GM12878 (cell line): ENCODE data around the gene EBPL. TPM values are rescaled to one million over a fixed set of nuclear protein-coding genes. Genes with fewer than 3 reads are reported as not detected.

Source experiments
- ATAC-seq: fragments of 200-7000 bp; cut with Tn5 transposase; 3 replicates; pipeline ENCODE4 v1.9.1; 2020; ENCODE audit warnings: mild to moderate bottlenecking, moderate library complexity
- BruUV-seq: library from RNA; stranded (reverse); fragments of 400-500 nt; replicated peaks from 2 replicates; lab custom pipeline; 2021; lab: Mats Ljungman, UMichigan
- CTCF ChIA-PET: fragments of 300-600 bp; sonication (Branson Sonifier 250); formaldehyde crosslinking; extraction: SDS; loops from one replicate; lab custom pipeline; 2021; ENCODE audit warnings: inconsistent platforms; lab: Yijun Ruan, JAX
- POLR2A ChIA-PET: fragments of 350-600 bp; formaldehyde crosslinking; extraction: SDS; loops from one replicate; lab custom pipeline; 2021; ENCODE audit warnings: inconsistent platforms; lab: Charles Lee
- RAD21 ChIA-PET: fragments of 300-600 bp; sonication (Branson Sonifier 250); formaldehyde crosslinking; loops from one replicate; lab custom pipeline; 2023; ENCODE audit warnings: antibody characterized with exemption; ENCODE audit not compliant: unreplicated experiment; lab: Charles Lee
- SMC1A ChIA-PET: fragments of 300-600 bp; sonication (Branson Sonifier 250); formaldehyde crosslinking; loops from one replicate; lab custom pipeline; 2023; ENCODE audit not compliant: unreplicated experiment, uncharacterized antibody; lab: Charles Lee
- DNase-seq: peaks from one replicate; pipeline ENCODE4 v3.0.0-alpha.2; 2011; ENCODE audit warnings: low read depth, low spot score
- FAIRE-seq: peaks from 3 replicates; lab custom pipeline; 2011; peaks lifted over from hg19 to GRCh38; lab: Jason Lieb, UNC
- H2AFZ ChIP-seq: 2 replicates; pipeline ENCODE4 v1.6.0; 2011; ENCODE audit warnings: low read depth, low read length, control low read depth; ENCODE audit not compliant: control insufficient read depth
- H3K27ac ChIP-seq: 2 replicates; pipeline ENCODE4 v1.5.1; 2011; ENCODE audit warnings: control low read depth; ENCODE audit not compliant: control insufficient read depth, insufficient read depth
- H3K27me3 ChIP-seq, 2 experiments: replicated peaks in 1 of 2; 2 replicates each; pipeline versions ENCODE4 v1.6.0 to v1.6.1; 2011; ENCODE audit warnings: low read length in 1 of 2; ENCODE audit not compliant: control insufficient read depth in 2 of 2, insufficient read depth in 2 of 2
- H3K36me3 ChIP-seq, 2 experiments: 2 replicates each; pipeline ENCODE4 v1.5.1; 2011; ENCODE audit warnings: low read length in 1 of 2; ENCODE audit not compliant: control insufficient read depth in 2 of 2, insufficient read depth in 2 of 2
- H3K4me1 ChIP-seq: 2 replicates; pipeline ENCODE4 v1.6.1; 2011; ENCODE audit warnings: mild to moderate bottlenecking, low read length, moderate library complexity, mixed read lengths; ENCODE audit not compliant: control insufficient read depth, insufficient read depth
- H3K4me2 ChIP-seq: 2 replicates; pipeline ENCODE4 v1.6.0; 2011; ENCODE audit warnings: control low read depth; ENCODE audit not compliant: control insufficient read depth, insufficient read depth
- H3K4me3 ChIP-seq: fragments of 200-600 bp; sonication (generic); 2 replicates; pipeline ENCODE4 v1.5.1; 2016
- H3K79me2 ChIP-seq: 2 replicates; pipeline ENCODE4 v1.6.0; 2011; ENCODE audit warnings: low read length; ENCODE audit not compliant: control insufficient read depth, insufficient read depth
- H3K9ac ChIP-seq: 2 replicates; pipeline ENCODE4 v1.8.0; 2011; ENCODE audit warnings: low read length, control low read depth, mixed read lengths; ENCODE audit not compliant: control insufficient read depth, insufficient read depth
- H3K9me3 ChIP-seq: replicated peaks from 3 replicates; pipeline ENCODE4 v1.5.1; 2011; ENCODE audit warnings: mild to moderate bottlenecking, low read length; ENCODE audit not compliant: control insufficient read depth, insufficient read depth
- H4K20me1 ChIP-seq: 2 replicates; pipeline ENCODE4 v1.6.0; 2011; ENCODE audit not compliant: control insufficient read depth, insufficient read depth
- CHD4 ChIP-seq: fragments of 200-600 bp; sonication (generic); IDR thresholded peaks from 2 replicates; pipeline ENCODE4 v1.6.1; 2016; ENCODE audit warnings: mild to moderate bottlenecking
- KDM1A ChIP-seq: fragments of 200-600 bp; sonication (generic); IDR thresholded peaks from 2 replicates; pipeline ENCODE4 v1.6.1; 2016; ENCODE audit warnings: borderline replicate concordance
- KLF5 ChIP-seq: fragments of 450-650 bp; IDR thresholded peaks from 2 replicates; pipeline ENCODE4 v1.6.1; 2014; ENCODE audit warnings: mild to moderate bottlenecking; ENCODE audit not compliant: partially characterized antibody
- NRF1 ChIP-seq: conservative IDR thresholded peaks from 2 replicates; pipeline ENCODE4 v1.6.1; 2011; ENCODE audit warnings: mild to moderate bottlenecking, low read depth, low read length, improper control_type of control experiment
- TARDBP ChIP-seq: IDR thresholded peaks from 2 replicates; pipeline ENCODE4 v1.6.1; 2016; ENCODE audit warnings: borderline replicate concordance
- WRNIP1 ChIP-seq: IDR thresholded peaks from 2 replicates; pipeline ENCODE4 v1.6.1; 2011; ENCODE audit warnings: low read depth, low read length, improper control_type of control experiment, borderline replicate concordance
- ZNF217 ChIP-seq: fragments of 450-650 bp; IDR thresholded peaks from 2 replicates; pipeline ENCODE4 v1.6.1; 2017; ENCODE audit warnings: antibody characterized with exemption, mild to moderate bottlenecking
- WGBS: methylation state at CpG from one replicate; pipeline ENCODE4 v1.1.6; 2016; ENCODE audit warnings: low lambda C conversion rate; ENCODE audit not compliant: insufficient replicate concordance, insufficient coverage; ENCODE audit errors: missing lambda C conversion rate; 5-methylcytosine and 5-hydroxymethylcytosine counted together
- in situ Hi-C: fragments of 300-500 bp; cut with MboI; formaldehyde crosslinking; loops from 9 replicates; pipeline ENCODE4 v1.14.3; 2018; ENCODE audit warnings: mixed read lengths
- intact Hi-C: fragments of 100-400 bp; cut with micrococcal nuclease; formaldehyde crosslinking; loops from one replicate; pipeline ENCODE4 v1.14.2; 2022; ENCODE audit not compliant: unreplicated experiment
- polyA plus RNA-seq, 11 experiments: library from polyadenylated mRNA; depleted of rRNA in 4 of 11; unstranded in 6 of 11; stranded (reverse) in 5 of 11; fragments of >200 nt; fragmentation: Nextera tagmentation in 4 of 11; fragmentation: Illumina TruSeq in 1 of 11; extraction: Ambion mirVana in 4 of 11; extraction: Trizol in 1 of 11; gene quantifications; 1 replicate in 1 of 11; 2 replicates in 10 of 11; pipeline versions ENCODE4 v1.2.1 to v1.2.3, GENCODE V29; 2011 to 2016; ENCODE audit warnings: inconsistent platforms in 2 of 11, missing spikeins in 2 of 11, low read depth in 1 of 11
- total RNA-seq, 4 experiments: library from RNA; depleted of rRNA in 3 of 4; stranded (reverse); fragments of >200 nt in 3 of 4; fragmentation: Illumina TruSeq in 1 of 4; extraction: Trizol in 1 of 4; gene quantifications; 2 replicates each; pipeline versions ENCODE4 v1.2.1 to v1.2.3, GENCODE V29; 2013 to 2021
- TF ChIP-seq, protein P1 (sequence below), 3 experiments: IDR thresholded peaks in 2 of 3; conservative IDR thresholded peaks in 1 of 3; 2 replicates each; pipeline ENCODE4 v1.5.1; 2011; ENCODE audit warnings: low read depth in 3 of 3, low read length in 3 of 3, mild to moderate bottlenecking in 3 of 3, control low read depth in 2 of 3, moderate library complexity in 2 of 3, inconsistent platforms in 1 of 3, mixed read lengths in 1 of 3; ENCODE audit not compliant: control insufficient read depth in 2 of 3, insufficient read depth in 1 of 3; ENCODE audit errors: extremely low read depth in 1 of 3
- TF ChIP-seq, protein P2 (sequence below): fragments of 450-650 bp; IDR thresholded peaks from 2 replicates; pipeline ENCODE4 v1.6.1; 2018; ENCODE audit warnings: borderline replicate concordance, mild to moderate bottlenecking; ENCODE audit not compliant: partially characterized antibody

EBPL gene
- total and polyA plus RNA-seq, 10 of the 15 experiments (the other 5 are each of a cell fraction or from before 2014, with no cell fraction given): 6.2 to 72.8 (median 43.5) TPM

GRCh38 chr13:49739498-49740187, 48.4 kb upstream of the EBPL start:
- TF ChIP-seq, protein P1, sequence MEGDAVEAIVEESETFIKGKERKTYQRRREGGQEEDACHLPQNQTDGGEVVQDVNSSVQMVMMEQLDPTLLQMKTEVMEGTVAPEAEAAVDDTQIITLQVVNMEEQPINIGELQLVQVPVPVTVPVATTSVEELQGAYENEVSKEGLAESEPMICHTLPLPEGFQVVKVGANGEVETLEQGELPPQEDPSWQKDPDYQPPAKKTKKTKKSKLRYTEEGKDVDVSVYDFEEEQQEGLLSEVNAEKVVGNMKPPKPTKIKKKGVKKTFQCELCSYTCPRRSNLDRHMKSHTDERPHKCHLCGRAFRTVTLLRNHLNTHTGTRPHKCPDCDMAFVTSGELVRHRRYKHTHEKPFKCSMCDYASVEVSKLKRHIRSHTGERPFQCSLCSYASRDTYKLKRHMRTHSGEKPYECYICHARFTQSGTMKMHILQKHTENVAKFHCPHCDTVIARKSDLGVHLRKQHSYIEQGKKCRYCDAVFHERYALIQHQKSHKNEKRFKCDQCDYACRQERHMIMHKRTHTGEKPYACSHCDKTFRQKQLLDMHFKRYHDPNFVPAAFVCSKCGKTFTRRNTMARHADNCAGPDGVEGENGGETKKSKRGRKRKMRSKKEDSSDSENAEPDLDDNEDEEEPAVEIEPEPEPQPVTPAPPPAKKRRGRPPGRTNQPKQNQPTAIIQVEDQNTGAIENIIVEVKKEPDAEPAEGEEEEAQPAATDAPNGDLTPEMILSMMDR (IDR thresholded peaks at IDR 0.05 in 2 of 3, conservative IDR thresholded peaks at IDR 0.05 in 1 of 3; ENCODE audit: control insufficient read depth in 2 of 3, extremely low read depth in 1 of 3, insufficient read depth in 1 of 3, low read depth in 3 of 3, low read length in 3 of 3): no peak
- TF ChIP-seq TARDBP (no peak), NRF1 (no peak), ZNF217 (no peak), KDM1A (no peak), KLF5 (no peak), WRNIP1 (no peak), CHD4 (no peak)
- TF ChIP-seq, protein P2, sequence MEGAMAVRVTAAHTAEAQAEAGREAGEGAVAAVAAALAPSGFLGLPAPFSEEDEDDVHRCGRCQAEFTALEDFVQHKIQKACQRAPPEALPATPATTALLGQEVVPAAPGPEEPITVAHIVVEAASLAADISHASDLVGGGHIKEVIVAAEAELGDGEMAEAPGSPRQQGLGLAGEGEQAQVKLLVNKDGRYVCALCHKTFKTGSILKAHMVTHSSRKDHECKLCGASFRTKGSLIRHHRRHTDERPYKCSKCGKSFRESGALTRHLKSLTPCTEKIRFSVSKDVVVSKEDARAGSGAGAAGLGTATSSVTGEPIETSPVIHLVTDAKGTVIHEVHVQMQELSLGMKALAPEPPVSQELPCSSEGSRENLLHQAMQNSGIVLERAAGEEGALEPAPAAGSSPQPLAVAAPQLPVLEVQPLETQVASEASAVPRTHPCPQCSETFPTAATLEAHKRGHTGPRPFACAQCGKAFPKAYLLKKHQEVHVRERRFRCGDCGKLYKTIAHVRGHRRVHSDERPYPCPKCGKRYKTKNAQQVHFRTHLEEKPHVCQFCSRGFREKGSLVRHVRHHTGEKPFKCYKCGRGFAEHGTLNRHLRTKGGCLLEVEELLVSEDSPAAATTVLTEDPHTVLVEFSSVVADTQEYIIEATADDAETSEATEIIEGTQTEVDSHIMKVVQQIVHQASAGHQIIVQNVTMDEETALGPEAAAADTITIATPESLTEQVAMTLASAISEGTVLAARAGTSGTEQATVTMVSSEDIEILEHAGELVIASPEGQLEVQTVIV: no peak
- WGBS: 85% methylated on average over 5 of the region's 5 CpGs
- Histone ChIP-seq H3K4me3 (no peak overlapping the region), H4K20me1 (no peaks in the 10 kb centered on the region), H3K4me1 (no peaks in the 10 kb centered on the region), H3K4me2 (no peak overlapping the region), H3K36me3 (peaks cover 0 to 5% of the 10 kb centered on the region in 2 experiments; a peak in 3 of 4 replicates), H3K79me2 (no peaks in the 10 kb centered on the region), H3K9ac (no peak overlapping the region), H2AFZ (no peak overlapping the region), H3K9me3 (no peaks in the 10 kb centered on the region), H3K27ac (no peak overlapping the region), H3K27me3 (no peaks in the 10 kb centered on the region)
- in situ Hi-C loops: no loop called here
- no TSS peak for BruUV-seq
- FAIRE-seq (no peak), ATAC-seq (no peak), DNase-seq (no peak)
- ChIA-PET RAD21 (interaction anchor here (1.4 kb wide), 1 partner anchor 51 kb away, joined by 4 read pairs; no protein-coding TSS in a partner anchor), POLR2A (interaction anchor here (0.6 to 0.9 kb wide), 3 partner anchors 11 to 1297 kb away, joined by 3 read pairs; no protein-coding TSS in a partner anchor), SMC1A (interaction anchor here (0.7 to 1.5 kb wide), 8 partner anchors 11 to 1108 kb away, joined by 3 to 5 read pairs (median 3); partner anchors contain the start of gene KPNA3), CTCF (interaction anchor here (1.0 to 1.5 kb wide), 3 partner anchors 20 to 51 kb away, joined by 4 to 6 read pairs (median 4); no protein-coding TSS in a partner anchor)
- intact Hi-C loops: no loop called here
